ENCODE data around the gene MITD1. TPM values are rescaled to one million over a fixed set of nuclear protein-coding genes. Genes with fewer than 3 reads are reported as not detected.

MITD1 gene
- total and polyA plus RNA-seq, 2 donors = 31.6 to 32.1 TPM

GRCh38 chr2:99181624-99182000 lies 754 bp upstream of the MITD1 start:
- H3K4me1 ChIP-seq (ENCODE audit: insufficient read depth) = peaks cover 2% of the 10 kb centered on the region
- no peak overlapping the region for H3K27ac ChIP-seq (ENCODE audit: low read depth)
- no peaks in the 10 kb centered on the region for H3K36me3 ChIP-seq (ENCODE audit: insufficient read depth)
- peak overlapping the region; percentile 58 for H3K4me3 ChIP-seq (ENCODE audit: low read depth, low read length)
- WGBS = 2% methylated on average over 4 of the region's 4 CpGs
- DNase-seq (ENCODE audit: extremely low spot score) = no peak

- 96% methylated on average over 8 of the region's 8 CpGs for WGBS
- no peak overlapping the region for H3K27ac ChIP-seq (ENCODE audit: low read depth)
- peaks cover 3% of the 10 kb centered on the region for H3K36me3 ChIP-seq (ENCODE audit: insufficient read depth)
- no peak for DNase-seq (ENCODE audit: extremely low spot score)
- no peaks in the 10 kb centered on the region for H3K4me1 ChIP-seq (ENCODE audit: insufficient read depth)
- no peak overlapping the region for H3K4me3 ChIP-seq (ENCODE audit: low read depth, low read length)
These were observed 9.3 kb downstream of the MITD1 start for GRCh38 chr2:99171377-99172140.

GRCh38 chr2:99169534-99169933 lies 11.3 kb downstream of the MITD1 start:
- H3K4me3 ChIP-seq (ENCODE audit: low read depth, low read length) = no peak overlapping the region
- H3K27ac ChIP-seq (ENCODE audit: low read depth) = no peak overlapping the region
- DNase-seq (ENCODE audit: extremely low spot score) = no peak
- H3K4me1 ChIP-seq (ENCODE audit: insufficient read depth) = no peaks in the 10 kb centered on the region
- 75% methylated on average over 1 of the region's 1 CpG for WGBS
- peaks cover 8% of the 10 kb centered on the region for H3K36me3 ChIP-seq (ENCODE audit: insufficient read depth)

GRCh38 chr2:99166218-99166617 lies 14.6 kb downstream of the MITD1 start:
- H3K27ac ChIP-seq (ENCODE audit: low read depth) = no peak overlapping the region
- H3K36me3 ChIP-seq (ENCODE audit: insufficient read depth) = peaks cover 5% of the 10 kb centered on the region
- no peaks in the 10 kb centered on the region for H3K4me1 ChIP-seq (ENCODE audit: insufficient read depth)
- no peak overlapping the region for H3K4me3 ChIP-seq (ENCODE audit: low read depth, low read length)
- WGBS = 92% methylated on average over 5 of the region's 5 CpGs
- DNase-seq (ENCODE audit: extremely low spot score) = no peak

- Histone ChIP-seq H3K36me3 (ENCODE audit: insufficient read depth) (no peaks in the 10 kb centered on the region), H3K27ac (ENCODE audit: low read depth) (peak overlapping the region; percentile 18), H3K4me1 (ENCODE audit: insufficient read depth) (no peaks in the 10 kb centered on the region), H3K4me3 (ENCODE audit: low read depth, low read length) (no peak overlapping the region)
- 85% methylated on average over 4 of the region's 4 CpGs for WGBS
- DNase-seq (ENCODE audit: extremely low spot score) = no peak
These were observed 21.3 kb downstream of the MITD1 start for GRCh38 chr2:99159594-99159993.

GRCh38 chr2:99158599-99158998 lies 22.3 kb downstream of the MITD1 start:
- no peak for DNase-seq (ENCODE audit: extremely low spot score)
- Histone ChIP-seq H3K4me1 (ENCODE audit: insufficient read depth) (no peaks in the 10 kb centered on the region), H3K4me3 (ENCODE audit: low read depth, low read length) (no peak overlapping the region), H3K27ac (ENCODE audit: low read depth) (no peak overlapping the region), H3K36me3 (ENCODE audit: insufficient read depth) (no peaks in the 10 kb centered on the region)
- 95% methylated on average over 5 of the region's 5 CpGs for WGBS

GRCh38 chr2:99156891-99157290 lies 24.0 kb downstream of the MITD1 start:
- no peaks in the 10 kb centered on the region for H3K4me1 ChIP-seq (ENCODE audit: insufficient read depth)
- no peaks in the 10 kb centered on the region for H3K36me3 ChIP-seq (ENCODE audit: insufficient read depth)
- no peak overlapping the region for H3K4me3 ChIP-seq (ENCODE audit: low read depth, low read length)
- DNase-seq (ENCODE audit: extremely low spot score) = no peak
- H3K27ac ChIP-seq (ENCODE audit: low read depth) = no peak overlapping the region
- WGBS = 84% methylated on average over 1 of the region's 1 CpG

GRCh38 chr2:99154643-99155536 lies 26.0 kb downstream of the MITD1 start, which contains the start of the genes LIPT1 and TSGA10:
Gene LIPT1 (plus strand): TSS chr2:99154967. CDS start chr2:99161958, 6,991 bp downstream.
Gene TSGA10 (minus strand): TSS chr2:99154942. CDS start chr2:99109439, 45,503 bp downstream.
- H3K4me1 ChIP-seq (ENCODE audit: insufficient read depth) = no peaks in the 10 kb centered on the region
- peak within 1 kb of the TSS; percentile 59 for H3K4me3 ChIP-seq (ENCODE audit: low read depth, low read length)
- H3K36me3 ChIP-seq (ENCODE audit: insufficient read depth) = no peaks in the 10 kb centered on the region
- peak; percentile 80 for DNase-seq (ENCODE audit: extremely low spot score)
- WGBS = under 1% methylated on average over 70 of the region's 70 CpGs
- H3K27ac ChIP-seq (ENCODE audit: low read depth) = peak within 1 kb of the TSS; percentile 86

- WGBS = 48% methylated on average over 12 of the region's 12 CpGs
- DNase-seq (ENCODE audit: extremely low spot score) = no peak
These were observed 26.8 kb downstream of the MITD1 start for GRCh38 chr2:99153921-99154604.

GRCh38 chr2:99152199-99152895 lies 28.5 kb downstream of the MITD1 start:
- 75% methylated on average over 7 of the region's 7 CpGs for WGBS

More at GRCh38 chr2:99153921-99154604, 26.8 kb downstream of the MITD1 start:
- Histone ChIP-seq H3K4me3 (ENCODE audit: low read depth, low read length) (peak overlapping the region; percentile 59), H3K27ac (ENCODE audit: low read depth) (peak overlapping the region; percentile 79), H3K36me3 (ENCODE audit: insufficient read depth) (no peaks in the 10 kb centered on the region), H3K4me1 (ENCODE audit: insufficient read depth) (no peaks in the 10 kb centered on the region)

GRCh38 chr2:99150706-99151105 lies 30.2 kb downstream of the MITD1 start:
- no peak overlapping the region for H3K27ac ChIP-seq (ENCODE audit: low read depth)
- H3K4me1 ChIP-seq (ENCODE audit: insufficient read depth) = no peaks in the 10 kb centered on the region
- H3K4me3 ChIP-seq (ENCODE audit: low read depth, low read length) = no peak overlapping the region
- WGBS = 97% methylated on average over 1 of the region's 1 CpG
- no peaks in the 10 kb centered on the region for H3K36me3 ChIP-seq (ENCODE audit: insufficient read depth)
- no peak for DNase-seq (ENCODE audit: extremely low spot score)

More at GRCh38 chr2:99152199-99152895, 28.5 kb downstream of the MITD1 start:
- no peak for DNase-seq (ENCODE audit: extremely low spot score)
- Histone ChIP-seq H3K4me3 (ENCODE audit: low read depth, low read length) (no peak overlapping the region), H3K27ac (ENCODE audit: low read depth) (no peak overlapping the region), H3K36me3 (ENCODE audit: insufficient read depth) (no peaks in the 10 kb centered on the region), H3K4me1 (ENCODE audit: insufficient read depth) (no peaks in the 10 kb centered on the region)

- Histone ChIP-seq H3K27ac (ENCODE audit: low read depth) (peak within 1 kb of the TSS; percentile 63), H3K4me1 (ENCODE audit: insufficient read depth) (no peaks in the 10 kb centered on the region), H3K36me3 (ENCODE audit: insufficient read depth) (no peaks in the 10 kb centered on the region), H3K4me3 (ENCODE audit: low read depth, low read length) (peak within 1 kb of the TSS; percentile 64)
- under 1% methylated on average over 84 of the region's 84 CpGs for WGBS
- peak; percentile 83 for DNase-seq (ENCODE audit: extremely low spot score)
These were observed 39.4 kb downstream of the MITD1 start, which contains the start of gene C2orf15 for GRCh38 chr2:99141110-99142108. Gene C2orf15 (plus strand): TSS chr2:99141707. CDS start chr2:99150559, 8,852 bp downstream.
